GM12891 (cell line): ENCODE results near the gene RANBP1.

Experiments used
- PAX5 ChIP-seq: IDR thresholded peaks from 2 replicates; pipeline ENCODE4 v1.6.1; 2011; ENCODE audit warnings: low read length, moderate library complexity, mild to moderate bottlenecking; ENCODE audit not compliant: insufficient read depth, severe bottlenecking
- POLR2A ChIP-seq: IDR thresholded peaks from 2 replicates; pipeline ENCODE4 v1.6.1; 2011; ENCODE audit warnings: low read depth, low read length, control low read depth
- POLR2AphosphoS5 ChIP-seq: IDR thresholded peaks from 2 replicates; pipeline ENCODE4 v1.6.1; 2011; ENCODE audit warnings: low read depth, low read length, control low read depth
- SPI1 ChIP-seq: IDR thresholded peaks from 2 replicates; pipeline ENCODE4 v1.6.1; 2011; ENCODE audit warnings: low read depth, low read length, control low read depth
- TAF1 ChIP-seq: IDR thresholded peaks from 2 replicates; pipeline ENCODE4 v1.6.1; 2011; ENCODE audit warnings: low read depth, low read length, control low read depth

DNA sequence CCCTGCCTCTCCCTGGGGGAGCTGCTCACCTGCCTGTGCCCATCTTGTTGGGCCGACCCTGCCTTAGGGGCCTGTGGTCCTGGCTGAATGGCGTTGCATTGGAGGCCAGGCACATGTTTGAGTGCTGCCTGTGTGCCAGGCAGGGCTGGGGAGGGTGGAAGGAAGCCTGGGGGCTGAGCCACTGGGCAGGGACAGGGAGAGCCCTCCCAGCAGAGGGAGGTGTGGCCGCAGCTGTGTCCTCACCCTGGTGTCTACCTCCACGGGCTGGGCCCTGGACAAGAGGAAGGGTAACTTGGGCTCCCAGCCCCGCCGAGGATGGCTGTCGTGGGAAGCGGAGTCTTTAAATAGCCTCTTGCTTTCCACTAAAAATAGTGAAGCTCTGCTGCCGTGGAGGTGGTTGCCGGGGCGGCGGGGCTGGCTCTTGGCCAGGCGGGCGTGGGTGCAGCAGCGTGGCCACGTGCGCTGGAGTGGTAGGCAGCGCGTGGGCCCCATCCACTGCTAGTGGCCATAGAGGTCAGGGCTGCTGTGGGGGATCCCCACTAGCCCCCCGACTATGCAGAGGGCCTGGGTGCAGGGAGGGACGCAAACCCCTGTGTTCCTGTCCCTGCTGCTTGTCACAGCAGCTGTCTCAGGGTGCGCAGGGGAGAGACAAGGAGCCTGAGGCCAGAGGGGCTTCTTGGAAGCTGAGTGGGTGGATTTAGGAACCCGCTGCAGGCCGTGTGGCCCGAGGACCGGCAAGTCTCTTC, 21.9 kb downstream of the RANBP1 start:
- no peak for TF ChIP-seq POLR2A
- TF ChIP-seq POLR2AphosphoS5: no peak
- no peak for TF ChIP-seq SPI1
- TF ChIP-seq PAX5: no peak
- no peak for TF ChIP-seq TAF1
